GM18508 (cell line): ENCODE data around the gene TRABD2A.

ENCODE experiments used
- ATAC-seq: cut with Tn5 transposase; IDR thresholded peaks from one replicate; pipeline ENCODE4 v1.9.1; 2021; ENCODE audit warnings: moderate number of reproducible peaks; ENCODE audit not compliant: insufficient read depth, unreplicated experiment

The TRABD2A gene

GRCh38 chr2:84905181-84906107 lies 24.6 kb upstream of the TRABD2A start, which contains the start of gene TMSB10:
Gene TMSB10 (plus strand): TSS chr2:84905656.
- peak; percentile 43 for ATAC-seq

- no peak for ATAC-seq
These were observed 23.9 kb upstream of the TRABD2A start for GRCh38 chr2:84904717-84905174.

- ATAC-seq, result no peak
These were observed 23.3 kb upstream of the TRABD2A start for GRCh38 chr2:84904151-84904550.

GRCh38 chr2:84902526-84902925 lies 21.6 kb upstream of the TRABD2A start:
- ATAC-seq, result no peak

- ATAC-seq, result no peak
These were observed 20.8 kb upstream of the TRABD2A start for GRCh38 chr2:84901593-84902120.

- no peak for ATAC-seq
These were observed 20.1 kb upstream of the TRABD2A start for GRCh38 chr2:84900971-84901370.

GRCh38 chr2:84899304-84900204 lies 18.7 kb upstream of the TRABD2A start:
- no peak for ATAC-seq

DNA sequence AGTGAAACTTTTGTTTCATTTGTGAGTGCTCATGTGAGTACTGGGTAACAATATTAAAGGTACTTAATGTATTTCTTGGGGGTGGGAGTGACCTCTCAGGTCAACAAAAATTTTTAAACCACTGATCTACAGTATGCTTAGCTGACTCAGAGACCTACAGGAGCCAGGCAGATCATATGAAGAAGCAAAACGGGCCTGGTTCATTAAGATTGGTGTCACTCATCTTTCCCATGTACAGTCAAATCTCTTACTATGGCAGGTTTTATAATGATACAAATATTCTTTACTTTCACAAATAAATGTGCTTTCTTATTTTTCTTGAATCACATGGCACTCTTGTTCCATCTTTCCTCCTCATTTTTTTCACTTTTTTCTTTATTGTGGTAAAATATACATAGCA lies 16.9 kb upstream of the TRABD2A start:
- no peak for ATAC-seq

GRCh38 chr2:84896567-84896966 lies 15.7 kb upstream of the TRABD2A start:
- no peak for ATAC-seq

- no peak for ATAC-seq
These were observed 14.1 kb upstream of the TRABD2A start for GRCh38 chr2:84894758-84895520.

DNA sequence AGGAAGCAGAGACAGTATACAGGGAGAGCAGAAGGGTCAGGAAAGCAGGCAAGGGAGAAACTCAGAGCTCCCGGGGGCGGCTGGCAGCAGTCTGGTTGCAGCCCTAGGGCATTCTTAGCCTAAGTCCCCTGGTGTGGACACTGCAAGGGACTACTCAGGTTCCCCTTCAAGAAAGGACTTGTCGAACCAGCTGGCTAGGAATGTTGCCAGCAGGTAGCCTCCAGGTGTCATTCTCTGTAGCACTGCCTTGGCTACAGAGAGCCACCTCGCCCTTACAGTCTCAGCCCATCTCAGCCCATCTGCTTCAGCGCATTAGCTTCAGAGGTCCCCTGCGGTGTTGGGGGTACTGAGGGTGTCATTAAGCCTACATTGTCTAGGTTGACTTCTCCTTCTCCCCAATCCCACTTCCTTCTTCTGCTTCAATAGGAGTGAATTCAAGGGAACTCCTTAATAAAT lies 13.3 kb upstream of the TRABD2A start:
- no peak for ATAC-seq

DNA sequence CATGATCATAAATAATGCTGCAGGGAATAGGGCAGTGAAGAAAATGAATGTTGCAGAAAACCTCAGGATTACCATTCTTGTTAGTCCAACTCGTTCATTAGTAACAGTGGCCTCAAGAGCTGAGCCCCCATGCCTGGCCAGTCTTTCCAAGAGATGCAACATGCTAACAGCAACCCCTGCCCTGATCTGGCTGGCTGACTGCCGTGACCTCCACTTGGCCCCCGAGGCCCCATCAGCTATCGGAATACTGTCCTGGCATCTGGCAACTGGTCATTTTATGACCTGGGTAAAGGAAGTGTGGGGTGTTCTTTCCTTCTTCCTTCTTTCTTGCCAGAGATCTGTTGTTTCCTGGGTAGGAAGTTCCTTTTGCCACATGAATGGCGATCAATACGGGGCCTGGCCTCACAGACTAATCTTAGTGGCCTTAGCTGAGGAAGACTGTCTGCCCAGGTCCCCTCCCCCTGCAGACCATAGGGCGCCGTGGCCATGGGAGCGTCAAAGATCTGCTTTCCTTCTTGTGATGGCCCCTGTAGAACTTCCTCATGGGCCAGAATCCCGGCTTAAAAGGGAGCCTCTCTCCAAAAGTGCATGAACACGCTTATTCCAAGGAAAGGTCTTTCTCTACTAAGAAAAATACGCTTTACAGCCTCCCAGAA lies 10.6 kb upstream of the TRABD2A start:
- ATAC-seq, result no peak

DNA sequence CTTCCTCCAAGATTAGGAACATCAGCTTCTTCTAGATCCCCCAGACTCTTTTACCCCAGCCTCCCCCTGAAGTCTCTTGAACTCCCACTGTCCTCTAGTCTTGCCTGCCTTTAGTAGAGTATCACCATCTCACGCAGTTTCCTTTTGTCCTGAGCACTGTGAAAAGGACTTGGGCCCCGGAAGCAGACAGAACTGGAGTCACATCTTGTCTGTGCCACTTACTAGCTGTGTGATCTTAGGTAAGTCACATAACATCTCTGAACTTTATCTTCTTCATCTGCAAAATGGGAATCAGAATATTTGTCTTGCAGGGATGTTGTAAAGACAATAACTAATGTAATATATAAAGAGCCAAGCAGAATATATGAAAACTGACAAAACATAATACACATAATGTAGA lies 8.4 kb upstream of the TRABD2A start:
- ATAC-seq, result no peak

DNA sequence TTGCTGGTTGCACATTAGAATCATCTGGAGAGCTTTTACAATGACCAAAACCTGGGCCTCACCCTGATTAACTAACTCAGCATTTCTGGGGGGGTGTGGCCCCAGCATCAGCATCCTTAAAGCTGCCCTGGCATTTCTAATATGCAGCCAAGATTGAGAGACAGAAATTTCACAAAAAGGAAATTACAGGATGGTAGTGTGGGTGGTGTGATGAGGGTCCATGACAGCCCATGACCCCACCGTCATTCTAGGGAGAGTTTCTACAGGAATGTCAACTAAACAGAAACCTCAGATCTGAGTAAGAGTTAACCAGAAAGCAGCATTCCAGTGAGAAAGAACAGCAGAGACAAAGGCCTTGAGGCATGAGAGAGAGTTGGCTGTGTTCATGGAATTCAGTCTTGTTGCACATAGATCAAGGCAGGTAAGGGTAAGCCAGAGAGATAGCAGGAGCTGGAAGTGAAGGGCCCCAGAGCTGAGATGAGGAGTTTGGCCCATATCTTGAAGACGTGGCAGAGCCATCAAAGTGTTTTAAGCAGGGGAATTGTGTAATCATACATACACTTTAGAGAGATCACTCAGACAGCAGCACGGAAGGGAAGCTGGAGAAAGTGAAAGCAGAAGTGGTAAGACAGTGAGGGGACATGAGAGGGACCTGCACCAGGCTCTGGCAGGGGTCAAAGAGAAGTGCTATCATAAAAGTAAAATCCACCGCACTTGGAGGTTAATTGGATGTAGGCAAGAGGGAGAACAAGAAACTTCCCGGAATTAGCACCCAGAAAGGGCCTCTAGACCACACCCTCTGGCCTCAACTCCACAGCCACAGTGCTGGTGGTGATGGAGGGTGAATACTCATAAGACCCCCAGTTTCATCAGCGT lies 7.8 kb upstream of the TRABD2A start:
- peak; percentile 92 for ATAC-seq

DNA sequence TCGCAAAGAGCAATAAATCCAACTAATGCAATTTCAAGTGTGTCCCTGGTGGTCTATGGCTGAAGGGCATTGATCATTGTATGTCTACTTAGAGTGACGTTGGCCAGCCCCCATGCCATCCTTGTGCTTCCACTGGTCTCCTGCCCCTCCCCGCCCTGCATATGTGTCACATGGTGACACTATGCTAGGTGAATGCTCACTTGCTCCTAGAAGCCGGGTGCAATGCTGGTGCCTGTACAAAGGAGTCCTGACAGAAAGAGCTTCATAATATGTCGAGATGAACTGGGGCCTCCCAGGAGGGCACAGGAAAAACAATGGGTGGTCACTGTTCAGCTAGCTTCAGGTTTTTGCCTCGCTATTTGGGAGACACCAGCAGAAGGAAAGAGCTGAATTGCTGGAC lies 5.9 kb upstream of the TRABD2A start:
- no peak for ATAC-seq

GRCh38 chr2:84885111-84885510 lies 4.2 kb upstream of the TRABD2A start:
- no peak for ATAC-seq

GRCh38 chr2:84884449-84884848 lies 3.6 kb upstream of the TRABD2A start:
- ATAC-seq, result no peak

GRCh38 chr2:84882775-84883550 lies 2.1 kb upstream of the TRABD2A start:
- no peak for ATAC-seq
